GM12891 (cell line): ENCODE measurements around the gene ACAP1.

ENCODE experiments used
- PAX5 ChIP-seq: IDR thresholded peaks from 2 replicates; pipeline ENCODE4 v1.6.1; 2011; ENCODE audit warnings: low read length, moderate library complexity, mild to moderate bottlenecking; ENCODE audit not compliant: insufficient read depth, severe bottlenecking
- POLR2A ChIP-seq: IDR thresholded peaks from 2 replicates; pipeline ENCODE4 v1.6.1; 2011; ENCODE audit warnings: low read depth, low read length, control low read depth
- POLR2AphosphoS5 ChIP-seq: IDR thresholded peaks from 2 replicates; pipeline ENCODE4 v1.6.1; 2011; ENCODE audit warnings: low read depth, low read length, control low read depth
- POU2F2 ChIP-seq: IDR thresholded peaks from 2 replicates; pipeline ENCODE4 v1.6.1; 2011; ENCODE audit warnings: low read depth, mild to moderate bottlenecking, control low read depth, low read length, moderate library complexity
- SPI1 ChIP-seq: IDR thresholded peaks from 2 replicates; pipeline ENCODE4 v1.6.1; 2011; ENCODE audit warnings: low read depth, low read length, control low read depth
- TAF1 ChIP-seq: IDR thresholded peaks from 2 replicates; pipeline ENCODE4 v1.6.1; 2011; ENCODE audit warnings: low read depth, low read length, control low read depth

DNA sequence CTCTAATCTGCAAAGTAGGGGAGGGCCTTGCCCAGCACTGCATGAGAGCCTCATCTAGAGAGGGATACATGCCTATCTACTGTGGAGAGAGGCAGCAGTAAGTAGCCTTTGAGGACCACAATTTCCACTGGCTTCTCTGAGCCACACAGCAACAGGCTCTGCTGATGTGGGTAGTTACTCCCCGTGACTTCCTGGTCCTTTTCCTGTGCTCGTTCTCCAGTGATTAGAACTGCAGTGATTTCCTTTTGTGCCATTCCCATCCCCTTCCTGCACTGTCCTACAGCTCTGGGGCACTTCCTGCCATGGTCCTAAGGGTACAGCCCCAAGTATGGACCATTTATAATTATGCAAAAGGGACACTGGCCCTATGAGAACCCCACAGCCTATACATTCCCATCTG lies 55.0 kb downstream of the ACAP1 start:
- TF ChIP-seq POLR2A (no peak), POLR2AphosphoS5 (no peak), TAF1 (no peak), SPI1 (no peak), POU2F2 (no peak), PAX5 (no peak)
